ENCODE measurements around the gene KRT16.
"Not testable (repeated sequence)": the region's sequence is repeated elsewhere in the genome, so short reads cannot be mapped to it uniquely, and the experiment has no call there.

KRT16 gene

DNA sequence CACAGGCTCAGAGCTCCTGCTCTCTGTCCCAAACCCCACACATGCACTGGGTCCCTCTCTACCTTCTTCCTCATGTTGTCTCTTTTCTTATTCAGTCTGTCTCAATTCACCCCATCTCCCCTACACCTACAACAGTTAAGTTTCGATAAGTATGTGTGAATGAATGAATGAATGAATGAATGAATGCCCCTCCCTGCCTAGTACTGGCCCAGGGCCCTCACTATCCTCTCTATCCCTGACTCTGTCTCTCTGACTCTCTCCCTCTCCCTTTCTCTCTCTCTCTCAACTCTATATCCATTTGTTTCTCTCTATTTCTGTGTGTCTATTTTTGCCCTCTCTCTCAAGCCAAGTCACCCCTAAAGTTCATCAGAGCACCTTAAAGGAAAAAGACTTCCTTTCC, 34.0 kb downstream of the KRT16 start:
- Histone ChIP-seq H4K91ac (ENCODE audit: low read length) (no peak overlapping the region), H3K18ac (ENCODE audit: low read depth in 1 of 2, low read length in 2 of 2) (no peak overlapping the region), H3K27me3 (ENCODE audit: control insufficient read depth in 1 of 2, insufficient read depth in 1 of 2, low read length in 2 of 2) (peaks cover 22 to 64% of the 10 kb centered on the region in 2 experiments), H2AK5ac (ENCODE audit: low read length, severe bottlenecking) (peak overlapping the region; percentile 15), H3K9me3 (ENCODE audit: control insufficient read depth, low read length) (no peaks in the 10 kb centered on the region), H3K9ac (ENCODE audit: low read length) (no peak overlapping the region), H3K4me1 (ENCODE audit: control insufficient read depth, insufficient read depth, low read depth, low read length) (peaks cover 10% of the 10 kb centered on the region), H3K23ac (ENCODE audit: low read length in 2 of 2) (no peak overlapping the region), H2BK5ac (ENCODE audit: low read depth, low read length, poor library complexity, severe bottlenecking) (no peak overlapping the region), H3K79me1 (replicated peaks; ENCODE audit: low read length, poor library complexity, severe bottlenecking) (no peaks in the 10 kb centered on the region), H2BK15ac (ENCODE audit: low read depth, poor library complexity, severe bottlenecking) (no peak overlapping the region), H3K14ac (ENCODE audit: low read length in 2 of 2) (no peak overlapping the region), H3K4ac (ENCODE audit: low read depth in 1 of 2, low read length in 2 of 2) (no peak overlapping the region), H2AFZ (ENCODE audit: low read depth, low read length) (no peak overlapping the region), H4K8ac (ENCODE audit: low read length) (no peak overlapping the region), H3K27ac (ENCODE audit: low read length, poor library complexity, severe bottlenecking) (no peak overlapping the region), H2BK12ac (ENCODE audit: low read length in 2 of 2) (no peak overlapping the region), H2BK120ac (ENCODE audit: low read depth, low read length) (no peak overlapping the region), H3K4me2 (ENCODE audit: low read length, poor library complexity, severe bottlenecking) (no peak overlapping the region), H3K36me3 (ENCODE audit: control insufficient read depth in 1 of 2, insufficient read depth in 2 of 2, low read depth in 1 of 2, low read length in 2 of 2) (no peaks in the 10 kb centered on the region), H3K4me3 (ENCODE audit: insufficient read depth in 1 of 2, low read depth in 1 of 2, low read length in 2 of 2) (no peak overlapping the region)
- no peak for DNase-seq
- WGBS: no CpG with 5 or more reads among the region's 1 CpG

DNA sequence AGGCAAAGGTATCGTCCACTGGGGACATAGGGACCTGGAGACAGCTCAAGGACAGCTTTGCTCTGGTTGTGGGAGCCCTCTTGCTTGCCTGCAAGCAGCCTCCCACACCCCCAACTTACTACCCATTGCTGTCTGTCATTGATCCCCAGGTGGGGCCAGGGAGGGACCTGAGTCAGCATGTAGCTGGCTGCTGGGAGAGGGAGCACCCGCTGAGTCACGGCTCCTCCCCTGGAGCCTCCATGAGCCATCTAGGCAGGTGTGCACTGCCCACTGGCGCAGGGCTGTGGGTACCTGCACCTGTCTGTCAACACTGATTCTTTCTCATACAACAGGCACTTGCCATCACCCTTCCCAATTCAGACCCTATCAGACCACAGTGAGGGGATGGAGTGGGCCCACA, 35.8 kb downstream of the KRT16 start:
- H2BK15ac ChIP-seq (ENCODE audit: low read depth, poor library complexity, severe bottlenecking); DNase-seq; H4K91ac ChIP-seq (ENCODE audit: low read length); H3K4me3 ChIP-seq (ENCODE audit: insufficient read depth in 1 of 2, low read depth in 1 of 2, low read length in 2 of 2); H3K4ac ChIP-seq (ENCODE audit: low read depth in 1 of 2, low read length in 2 of 2); H3K18ac ChIP-seq (ENCODE audit: low read depth in 1 of 2, low read length in 2 of 2); H3K14ac ChIP-seq (ENCODE audit: low read length in 2 of 2); H3K79me1 ChIP-seq (replicated peaks; ENCODE audit: low read length, poor library complexity, severe bottlenecking); H3K4me2 ChIP-seq (ENCODE audit: low read length, poor library complexity, severe bottlenecking); H4K8ac ChIP-seq (ENCODE audit: low read length); H2AK5ac ChIP-seq (ENCODE audit: low read length, severe bottlenecking); H2BK5ac ChIP-seq (ENCODE audit: low read depth, low read length, poor library complexity, severe bottlenecking); H3K36me3 ChIP-seq (ENCODE audit: control insufficient read depth in 1 of 2, insufficient read depth in 2 of 2, low read depth in 1 of 2, low read length in 2 of 2); H2AFZ ChIP-seq (ENCODE audit: low read depth, low read length); H3K9me3 ChIP-seq (ENCODE audit: control insufficient read depth, low read length); H3K4me1 ChIP-seq (ENCODE audit: control insufficient read depth, insufficient read depth, low read depth, low read length); H3K9ac ChIP-seq (ENCODE audit: low read length); H2BK12ac ChIP-seq (ENCODE audit: low read length in 2 of 2); H3K27ac ChIP-seq (ENCODE audit: low read length, poor library complexity, severe bottlenecking); H3K23ac ChIP-seq (ENCODE audit: low read length in 2 of 2); H2BK120ac ChIP-seq (ENCODE audit: low read depth, low read length): not testable (repeated sequence)
- peaks cover 38 to 67% of the 10 kb centered on the region in 2 experiments for H3K27me3 ChIP-seq (ENCODE audit: control insufficient read depth in 1 of 2, insufficient read depth in 1 of 2, low read length in 2 of 2)
- 84% methylated on average over 3 of the region's 4 CpGs for WGBS

DNA sequence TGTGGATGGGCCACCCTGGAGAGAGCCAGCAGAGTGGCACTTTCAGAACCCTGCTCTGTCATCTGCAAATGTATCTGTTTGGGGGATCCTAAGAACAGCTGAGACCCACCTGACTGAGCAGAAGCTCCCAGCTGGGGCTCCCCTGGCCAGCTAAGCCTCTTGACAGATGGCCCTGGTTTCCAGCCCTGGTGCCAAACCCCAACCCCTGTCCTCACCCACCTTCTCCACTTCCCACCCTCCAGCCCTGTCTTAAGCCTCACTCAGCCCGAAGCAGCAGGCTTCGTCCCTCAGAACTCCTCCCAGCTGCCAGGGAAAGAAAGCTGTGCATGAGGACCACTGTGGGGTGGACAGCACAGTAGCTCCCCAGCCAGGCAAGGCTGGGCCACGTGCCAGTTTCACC, 37.2 kb downstream of the KRT16 start:
- no peaks in the 10 kb centered on the region for H3K36me3 ChIP-seq (ENCODE audit: control insufficient read depth in 1 of 2, insufficient read depth in 2 of 2, low read depth in 1 of 2, low read length in 2 of 2)
- H2BK12ac ChIP-seq (ENCODE audit: low read length in 2 of 2): no peak overlapping the region
- WGBS: 58% methylated on average over 3 of the region's 3 CpGs
- H3K4ac ChIP-seq (ENCODE audit: low read depth in 1 of 2, low read length in 2 of 2): no peak overlapping the region
- no peaks in the 10 kb centered on the region for H3K79me1 ChIP-seq (replicated peaks; ENCODE audit: low read length, poor library complexity, severe bottlenecking)
- H3K27ac ChIP-seq (ENCODE audit: low read length, poor library complexity, severe bottlenecking): no peak overlapping the region
- no peaks in the 10 kb centered on the region for H3K9me3 ChIP-seq (ENCODE audit: control insufficient read depth, low read length)
- H2BK120ac ChIP-seq (ENCODE audit: low read depth, low read length): no peak overlapping the region
- peaks cover 50 to 74% of the 10 kb centered on the region in 2 experiments for H3K27me3 ChIP-seq (ENCODE audit: control insufficient read depth in 1 of 2, insufficient read depth in 1 of 2, low read length in 2 of 2)
- H2AK5ac ChIP-seq (ENCODE audit: low read length, severe bottlenecking): no peak overlapping the region
- no peak overlapping the region for H2BK15ac ChIP-seq (ENCODE audit: low read depth, poor library complexity, severe bottlenecking)
- no peak overlapping the region for H2AFZ ChIP-seq (ENCODE audit: low read depth, low read length)
- H4K8ac ChIP-seq (ENCODE audit: low read length): no peak overlapping the region
- H3K14ac ChIP-seq (ENCODE audit: low read length in 2 of 2): no peak overlapping the region
- DNase-seq: no peak
- no peak overlapping the region for H4K91ac ChIP-seq (ENCODE audit: low read length)
- H3K4me3 ChIP-seq (ENCODE audit: insufficient read depth in 1 of 2, low read depth in 1 of 2, low read length in 2 of 2): no peak overlapping the region
- H3K23ac ChIP-seq (ENCODE audit: low read length in 2 of 2): no peak overlapping the region
- no peak overlapping the region for H2BK5ac ChIP-seq (ENCODE audit: low read depth, low read length, poor library complexity, severe bottlenecking)
- H3K4me2 ChIP-seq (ENCODE audit: low read length, poor library complexity, severe bottlenecking): no peak overlapping the region
- H3K18ac ChIP-seq (ENCODE audit: low read depth in 1 of 2, low read length in 2 of 2): no peak overlapping the region
- H3K9ac ChIP-seq (ENCODE audit: low read length): no peak overlapping the region
- H3K4me1 ChIP-seq (ENCODE audit: control insufficient read depth, insufficient read depth, low read depth, low read length): peaks cover 10% of the 10 kb centered on the region

DNA sequence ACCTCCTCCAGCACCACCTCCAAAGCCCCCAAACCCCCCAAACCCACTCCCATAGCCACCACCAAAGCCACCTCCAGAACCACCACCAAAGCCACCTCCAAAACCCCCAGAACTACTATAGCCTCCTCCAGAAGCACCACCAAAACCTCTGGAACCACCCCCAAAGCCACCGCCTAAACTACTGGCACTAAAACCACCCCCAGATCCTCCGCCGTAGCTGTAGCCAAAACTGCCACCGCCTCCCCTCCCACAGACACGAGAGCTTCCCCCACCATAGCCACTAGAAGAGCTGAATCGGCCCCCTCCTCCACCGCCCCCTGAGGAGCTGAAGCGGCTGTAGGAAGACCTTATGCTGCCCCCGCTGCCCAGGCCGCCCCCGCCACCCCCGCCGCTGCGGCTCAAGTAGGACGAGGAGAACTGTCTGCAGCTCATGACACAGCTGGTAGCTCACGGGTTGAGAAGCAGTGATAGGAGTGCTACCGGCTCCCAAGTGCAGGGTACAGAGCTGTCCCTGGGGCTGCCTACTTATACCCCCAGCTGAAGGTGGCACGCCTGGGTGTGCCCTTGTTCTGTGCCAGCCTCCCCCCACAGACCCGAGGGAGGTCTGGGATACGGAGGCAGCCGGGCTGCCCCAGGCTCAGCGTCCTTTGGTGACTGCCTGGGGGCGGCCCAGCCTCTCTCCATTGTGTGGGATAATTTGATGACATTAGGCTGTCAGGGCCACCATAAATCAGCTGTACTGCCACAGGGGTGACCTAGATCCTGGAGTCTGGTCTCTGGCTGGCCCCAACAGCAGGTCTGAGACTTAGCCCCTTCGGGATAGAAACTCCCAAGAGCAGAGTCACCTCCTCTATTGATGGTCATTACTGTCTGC, 40.8 kb downstream of the KRT16 start, which contains the start of gene KRT9:
Gene KRT9, minus strand, starts transcription at position 499 of the 874 bp plus-strand sequence. Its CDS starts 67 bp downstream, at position 432.
- Histone ChIP-seq H2AFZ (ENCODE audit: low read depth, low read length) (no peak within 1 kb of the TSS), H3K18ac (ENCODE audit: low read depth in 1 of 2, low read length in 2 of 2) (no peak within 1 kb of the TSS), H4K8ac (ENCODE audit: low read length) (no peak within 1 kb of the TSS), H2BK120ac (ENCODE audit: low read depth, low read length) (no peak within 1 kb of the TSS), H3K36me3 (ENCODE audit: control insufficient read depth in 1 of 2, insufficient read depth in 2 of 2, low read depth in 1 of 2, low read length in 2 of 2) (no peaks in the 10 kb centered on the region), H3K4ac (ENCODE audit: low read depth in 1 of 2, low read length in 2 of 2) (no peak within 1 kb of the TSS), H2AK5ac (ENCODE audit: low read length, severe bottlenecking) (no peak within 1 kb of the TSS), H3K27me3 (ENCODE audit: control insufficient read depth in 1 of 2, insufficient read depth in 1 of 2, low read length in 2 of 2) (peaks cover 80 to 89% of the 10 kb centered on the region in 2 experiments), H3K9ac (ENCODE audit: low read length) (no peak within 1 kb of the TSS), H3K4me2 (ENCODE audit: low read length, poor library complexity, severe bottlenecking) (no peak within 1 kb of the TSS), H2BK15ac (ENCODE audit: low read depth, poor library complexity, severe bottlenecking) (no peak within 1 kb of the TSS), H3K4me3 (ENCODE audit: insufficient read depth in 1 of 2, low read depth in 1 of 2, low read length in 2 of 2) (no peak within 1 kb of the TSS), H2BK12ac (ENCODE audit: low read length in 2 of 2) (no peak within 1 kb of the TSS), H3K79me1 (replicated peaks; ENCODE audit: low read length, poor library complexity, severe bottlenecking) (no peaks in the 10 kb centered on the region), H3K9me3 (ENCODE audit: control insufficient read depth, low read length) (no peaks in the 10 kb centered on the region), H3K14ac (ENCODE audit: low read length in 2 of 2) (no peak within 1 kb of the TSS), H4K91ac (ENCODE audit: low read length) (no peak within 1 kb of the TSS), H3K23ac (ENCODE audit: low read length in 2 of 2) (no peak within 1 kb of the TSS), H3K27ac (ENCODE audit: low read length, poor library complexity, severe bottlenecking) (no peak within 1 kb of the TSS), H2BK5ac (ENCODE audit: low read depth, low read length, poor library complexity, severe bottlenecking) (no peak within 1 kb of the TSS), H3K4me1 (ENCODE audit: control insufficient read depth, insufficient read depth, low read depth, low read length) (no peaks in the 10 kb centered on the region)
- 69% methylated on average over 23 of the region's 24 CpGs for WGBS
- DNase-seq: no peak
